DOHH2 (cell line): Measurements from ENCODE around the gene GPR4.

Experiments
- H3F3A ChIP-seq: fragments of 200-600 bp; sonication (generic), shearing (Covaris generic); 2 replicates; pipeline ENCODE4 v1.6.0; 2016; ENCODE audit warnings: antibody characterized with exemption, mild to moderate bottlenecking; ENCODE audit not compliant: control insufficient read depth, insufficient read depth
- H3K27ac ChIP-seq: fragments of 200-600 bp; sonication (generic); 2 replicates; pipeline ENCODE4 v1.5.1; 2014; ENCODE audit warnings: low read depth, mild to moderate bottlenecking, low read length, moderate library complexity
- H3K27me3 ChIP-seq: fragments of 200-600 bp; sonication (generic); 2 replicates; pipeline ENCODE4 v1.6.1; 2014; ENCODE audit warnings: mild to moderate bottlenecking, low read length, mixed read lengths; ENCODE audit not compliant: control insufficient read depth
- H3K36me3 ChIP-seq: fragments of 200-600 bp; sonication (generic); 2 replicates; pipeline ENCODE4 v1.6.1; 2014; ENCODE audit warnings: mild to moderate bottlenecking, low read length, moderate library complexity, mixed read lengths; ENCODE audit not compliant: control insufficient read depth
- H3K4me1 ChIP-seq: fragments of 200-600 bp; sonication (generic); 2 replicates; pipeline ENCODE4 v1.6.1; 2014; ENCODE audit warnings: mild to moderate bottlenecking, low read length, mixed read lengths; ENCODE audit not compliant: control insufficient read depth
- H3K4me2 ChIP-seq: fragments of 200-600 bp; sonication (generic); 2 replicates; pipeline ENCODE4 v1.6.0; 2014; ENCODE audit warnings: mild to moderate bottlenecking, low read length, moderate library complexity
- H3K4me3 ChIP-seq: fragments of 200-600 bp; sonication (generic); 2 replicates; pipeline ENCODE4 v1.5.1; 2014; ENCODE audit warnings: mild to moderate bottlenecking, low read length, mixed read lengths
- H3K79me2 ChIP-seq: fragments of 200-600 bp; sonication (generic); 2 replicates; pipeline ENCODE4 v1.6.1; 2014; ENCODE audit warnings: mild to moderate bottlenecking, low read length, mixed read lengths; ENCODE audit not compliant: control insufficient read depth
- H3K9me2 ChIP-seq: fragments of 200-600 bp; sonication (generic); replicated peaks from 2 replicates; pipeline ENCODE4 v1.6.1; 2014; ENCODE audit warnings: mild to moderate bottlenecking, low read length, mixed read lengths; ENCODE audit not compliant: control insufficient read depth
- H3K9me3 ChIP-seq: fragments of 200-600 bp; sonication (generic); 2 replicates; pipeline ENCODE4 v1.6.1; 2014; ENCODE audit warnings: antibody characterized with exemption, low read length, mixed read lengths; ENCODE audit not compliant: control insufficient read depth, insufficient read depth
- H4K20me1 ChIP-seq: fragments of 200-600 bp; sonication (generic); 2 replicates; pipeline ENCODE4 v1.6.0; 2014; ENCODE audit warnings: low read depth, mild to moderate bottlenecking, antibody characterized with exemption, low read length, moderate library complexity; ENCODE audit not compliant: control insufficient read depth, insufficient read depth
- EZH2phosphoT487 ChIP-seq: fragments of 200-600 bp; sonication (generic); IDR thresholded peaks from 2 replicates; pipeline ENCODE4 v1.6.1; 2017; ENCODE audit warnings: borderline replicate concordance, mild to moderate bottlenecking, antibody characterized with exemption, low read length, moderate library complexity, mixed read lengths
- TF ChIP-seq, protein P1 (sequence below): fragments of 200-600 bp; sonication (generic); IDR thresholded peaks from one replicate; pipeline ENCODE4 v1.5.1; 2014; ENCODE audit warnings: antibody characterized with exemption, mild to moderate bottlenecking, low read depth, low read length; ENCODE audit not compliant: poor library complexity, severe bottlenecking

The GPR4 gene

GRCh38 chr19:45592366-45592765 lies 9.6 kb downstream of the GPR4 start:
- TF ChIP-seq, protein P1, sequence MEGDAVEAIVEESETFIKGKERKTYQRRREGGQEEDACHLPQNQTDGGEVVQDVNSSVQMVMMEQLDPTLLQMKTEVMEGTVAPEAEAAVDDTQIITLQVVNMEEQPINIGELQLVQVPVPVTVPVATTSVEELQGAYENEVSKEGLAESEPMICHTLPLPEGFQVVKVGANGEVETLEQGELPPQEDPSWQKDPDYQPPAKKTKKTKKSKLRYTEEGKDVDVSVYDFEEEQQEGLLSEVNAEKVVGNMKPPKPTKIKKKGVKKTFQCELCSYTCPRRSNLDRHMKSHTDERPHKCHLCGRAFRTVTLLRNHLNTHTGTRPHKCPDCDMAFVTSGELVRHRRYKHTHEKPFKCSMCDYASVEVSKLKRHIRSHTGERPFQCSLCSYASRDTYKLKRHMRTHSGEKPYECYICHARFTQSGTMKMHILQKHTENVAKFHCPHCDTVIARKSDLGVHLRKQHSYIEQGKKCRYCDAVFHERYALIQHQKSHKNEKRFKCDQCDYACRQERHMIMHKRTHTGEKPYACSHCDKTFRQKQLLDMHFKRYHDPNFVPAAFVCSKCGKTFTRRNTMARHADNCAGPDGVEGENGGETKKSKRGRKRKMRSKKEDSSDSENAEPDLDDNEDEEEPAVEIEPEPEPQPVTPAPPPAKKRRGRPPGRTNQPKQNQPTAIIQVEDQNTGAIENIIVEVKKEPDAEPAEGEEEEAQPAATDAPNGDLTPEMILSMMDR = no peak
- no peak for TF ChIP-seq EZH2phosphoT487
- Histone ChIP-seq H3K27ac (no peak overlapping the region), H3K36me3 (no peaks in the 10 kb centered on the region), H3K4me1 (0 out of 2 replicates have a peak, but pooled peaks cover 4% of the 10 kb centered on the region), H3F3A (no peaks in the 10 kb centered on the region; the same call in 1 of the 2 replicates), H3K27me3 (peaks cover 14% of the 10 kb centered on the region), H3K9me3 (no peaks in the 10 kb centered on the region), H3K4me3 (no peak overlapping the region), H3K4me2 (no peak overlapping the region), H3K9me2 (no peaks in the 10 kb centered on the region), H3K79me2 (no peaks in the 10 kb centered on the region), H4K20me1 (no peaks in the 10 kb centered on the region)

DNA sequence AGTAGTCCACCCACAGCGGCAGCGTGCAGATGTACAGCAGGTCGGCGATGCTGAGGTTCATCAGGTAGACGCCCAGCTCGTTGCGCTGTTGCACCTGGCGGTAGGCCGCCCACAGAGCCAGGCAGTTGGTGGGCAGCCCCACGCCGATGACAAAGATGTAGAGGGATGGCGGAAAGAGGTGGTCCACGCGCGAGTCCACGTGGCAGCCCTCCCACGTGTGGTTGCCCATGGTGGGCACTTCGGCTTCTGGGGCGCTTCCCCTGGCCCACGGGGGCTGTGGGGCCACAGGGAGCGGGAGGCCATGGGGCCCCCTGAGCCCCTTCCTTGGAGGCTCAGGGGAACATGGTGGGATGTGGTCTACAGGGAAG lies 10.4 kb downstream of the GPR4 start:
- Histone ChIP-seq H3K36me3 (no peaks in the 10 kb centered on the region), H3K4me2 (no peak overlapping the region), H3K4me3 (no peak overlapping the region), H3K9me2 (no peaks in the 10 kb centered on the region), H3F3A (no peaks in the 10 kb centered on the region; the same call in 1 of the 2 replicates), H3K9me3 (no peaks in the 10 kb centered on the region), H3K79me2 (no peaks in the 10 kb centered on the region), H3K4me1 (0 out of 2 replicates have a peak, but pooled peaks cover 4% of the 10 kb centered on the region), H4K20me1 (no peaks in the 10 kb centered on the region), H3K27me3 (peaks cover 8% of the 10 kb centered on the region), H3K27ac (no peak overlapping the region)
- TF ChIP-seq, protein P1 = no peak
- TF ChIP-seq EZH2phosphoT487 = no peak

- TF ChIP-seq, protein P1 = peak; percentile 61
- no peak for TF ChIP-seq EZH2phosphoT487
- H3K79me2 ChIP-seq = no peaks in the 10 kb centered on the region
- H4K20me1 ChIP-seq = no peaks in the 10 kb centered on the region
- H3K9me2 ChIP-seq = no peaks in the 10 kb centered on the region
- no peaks in the 10 kb centered on the region; the same call in 1 of the 2 replicates for H3F3A ChIP-seq
- no peak overlapping the region for H3K27ac ChIP-seq
- no peaks in the 10 kb centered on the region for H3K9me3 ChIP-seq
- H3K36me3 ChIP-seq = no peaks in the 10 kb centered on the region
- no peak overlapping the region for H3K4me2 ChIP-seq
- 0 out of 2 replicates have a peak, but pooled peaks cover 4% of the 10 kb centered on the region for H3K4me1 ChIP-seq
- H3K4me3 ChIP-seq = no peak overlapping the region
- H3K27me3 ChIP-seq = 0 out of 2 replicates have a peak, but pooled peaks cover 6% of the 10 kb centered on the region
Observed at GRCh38 chr19:45591004-45591637, 10.9 kb downstream of the GPR4 start.
